ENCODE data around the gene AK5.
A peak's percentile ranks its signal among the peaks of the same experiment; 100 is the strongest.

AK5 gene, protein sequence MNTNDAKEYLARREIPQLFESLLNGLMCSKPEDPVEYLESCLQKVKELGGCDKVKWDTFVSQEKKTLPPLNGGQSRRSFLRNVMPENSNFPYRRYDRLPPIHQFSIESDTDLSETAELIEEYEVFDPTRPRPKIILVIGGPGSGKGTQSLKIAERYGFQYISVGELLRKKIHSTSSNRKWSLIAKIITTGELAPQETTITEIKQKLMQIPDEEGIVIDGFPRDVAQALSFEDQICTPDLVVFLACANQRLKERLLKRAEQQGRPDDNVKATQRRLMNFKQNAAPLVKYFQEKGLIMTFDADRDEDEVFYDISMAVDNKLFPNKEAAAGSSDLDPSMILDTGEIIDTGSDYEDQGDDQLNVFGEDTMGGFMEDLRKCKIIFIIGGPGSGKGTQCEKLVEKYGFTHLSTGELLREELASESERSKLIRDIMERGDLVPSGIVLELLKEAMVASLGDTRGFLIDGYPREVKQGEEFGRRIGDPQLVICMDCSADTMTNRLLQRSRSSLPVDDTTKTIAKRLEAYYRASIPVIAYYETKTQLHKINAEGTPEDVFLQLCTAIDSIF

GRCh38 chr1:77281491-77282186, at the start of gene AK5:
TSS of gene AK5 (plus strand) at chr1:77282019. CDS start at chr1:77282314, 295 bp downstream.
- peak; percentile 36 to 42 for DNase-seq

- no peak for DNase-seq
Observed at GRCh38 chr1:77232829-77233228, 49.0 kb upstream of the AK5 start.

DNA sequence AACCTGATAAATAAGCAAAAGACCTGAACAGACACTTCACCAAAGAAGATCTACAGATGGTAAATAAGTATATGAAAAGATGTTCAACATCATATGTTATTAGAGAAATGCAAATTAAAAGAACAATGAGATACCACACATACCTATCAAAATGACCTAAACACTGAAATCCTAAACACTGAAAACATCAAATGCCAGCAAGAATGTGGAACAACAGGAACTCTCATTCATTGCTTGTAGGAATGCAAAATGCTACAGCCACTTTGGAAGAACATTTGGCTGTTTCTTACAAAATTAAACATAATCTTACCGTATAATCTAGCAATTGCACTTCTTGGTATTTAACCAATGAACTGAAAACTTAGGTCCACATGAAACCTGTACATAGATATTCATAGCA, 47.7 kb upstream of the AK5 start:
- DNase-seq, result no peak

DNA sequence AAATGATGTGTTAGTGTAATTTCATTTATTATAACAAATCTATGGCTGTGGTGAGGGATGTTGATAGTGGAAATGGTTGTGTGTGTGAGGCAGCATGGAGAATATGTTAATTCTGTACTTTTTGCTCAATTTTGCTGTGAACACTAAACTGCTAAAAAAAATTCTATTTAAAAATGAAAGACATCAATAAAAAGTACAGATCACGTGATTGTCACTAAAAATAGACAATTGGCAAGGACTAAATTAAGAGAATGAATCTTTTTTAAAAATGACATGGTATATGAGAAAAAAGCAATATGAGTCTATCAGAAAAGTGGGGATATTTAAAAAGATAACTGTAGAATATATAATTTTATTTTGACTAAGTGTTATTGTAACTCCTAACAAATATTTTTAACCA, 46.9 kb upstream of the AK5 start:
- no peak for DNase-seq

GRCh38 chr1:77238462-77238861, 43.4 kb upstream of the AK5 start:
- no peak for DNase-seq

GRCh38 chr1:77239311-77239710, 42.5 kb upstream of the AK5 start:
- DNase-seq, result no peak

- DNase-seq, result no peak
Observed at GRCh38 chr1:77245830-77246229, 36.0 kb upstream of the AK5 start.

DNA sequence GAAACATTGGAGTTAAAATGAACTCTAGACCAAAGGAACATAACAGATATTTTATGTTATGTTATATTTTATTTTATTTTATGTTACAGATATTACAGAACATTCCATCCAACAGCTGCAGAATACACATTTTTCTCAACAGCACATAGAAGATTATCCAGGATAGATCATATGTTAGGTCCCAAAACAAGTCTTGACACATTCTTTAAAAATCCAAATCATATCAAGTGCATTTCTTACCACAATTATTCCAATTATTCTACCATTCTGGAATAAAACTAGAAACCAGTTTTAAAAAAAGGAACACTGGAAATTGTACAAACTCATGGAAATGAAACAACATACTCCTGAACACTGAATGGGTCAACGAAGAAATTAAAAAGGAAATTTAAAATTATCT, 31.7 kb upstream of the AK5 start:
- no peak for DNase-seq

- no peak for DNase-seq
Observed at GRCh38 chr1:77253211-77253610, 28.6 kb upstream of the AK5 start.

GRCh38 chr1:77263708-77264107, 18.1 kb upstream of the AK5 start:
- DNase-seq, result no peak

- no peak for DNase-seq
Observed at GRCh38 chr1:77265180-77265579, 16.6 kb upstream of the AK5 start.

DNA sequence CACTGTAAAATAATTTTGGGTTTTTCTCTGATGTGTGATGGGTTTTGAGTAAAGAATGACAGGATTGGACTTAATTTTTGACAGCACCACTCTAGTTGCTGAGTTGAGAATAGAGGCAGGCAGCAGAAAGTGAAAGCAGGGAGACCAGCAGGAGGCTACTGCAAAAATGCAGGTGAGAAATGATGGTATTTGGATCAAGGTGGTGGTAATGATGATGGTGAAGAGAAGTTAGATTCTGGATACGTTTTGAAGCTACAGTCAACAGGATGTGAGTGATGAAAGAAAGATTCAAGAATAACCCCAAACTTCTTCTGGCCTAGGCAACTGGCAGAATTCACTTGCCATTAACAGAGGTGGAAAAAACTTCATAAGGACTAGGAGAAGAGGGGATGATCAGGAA, 14.8 kb upstream of the AK5 start:
- DNase-seq, result no peak

GRCh38 chr1:77271852-77272580, 9.8 kb upstream of the AK5 start:
- DNase-seq, result no peak

- DNase-seq, result no peak
Observed at GRCh38 chr1:77273891-77274290, 7.9 kb upstream of the AK5 start.

GRCh38 chr1:77275194-77275593, 6.6 kb upstream of the AK5 start:
- DNase-seq, result no peak

DNA sequence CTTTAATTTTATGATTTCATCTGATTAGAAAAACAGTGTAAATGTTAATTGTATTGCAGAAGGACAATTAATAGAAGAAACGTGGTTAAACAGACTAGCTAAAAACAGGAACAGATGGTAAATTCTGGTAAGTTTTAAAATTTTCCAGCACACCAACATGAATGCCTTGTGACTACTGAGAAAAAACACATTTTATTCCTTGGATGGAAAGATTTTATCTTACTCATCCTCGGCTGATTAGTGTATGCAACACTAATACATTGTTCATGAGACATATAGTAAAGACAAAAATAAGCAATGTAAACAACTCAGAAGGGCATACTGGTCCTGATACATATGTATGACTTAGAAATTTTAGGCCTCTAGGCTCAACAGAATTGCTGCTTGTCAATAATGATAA, 4.9 kb upstream of the AK5 start:
- no peak for DNase-seq

DNA sequence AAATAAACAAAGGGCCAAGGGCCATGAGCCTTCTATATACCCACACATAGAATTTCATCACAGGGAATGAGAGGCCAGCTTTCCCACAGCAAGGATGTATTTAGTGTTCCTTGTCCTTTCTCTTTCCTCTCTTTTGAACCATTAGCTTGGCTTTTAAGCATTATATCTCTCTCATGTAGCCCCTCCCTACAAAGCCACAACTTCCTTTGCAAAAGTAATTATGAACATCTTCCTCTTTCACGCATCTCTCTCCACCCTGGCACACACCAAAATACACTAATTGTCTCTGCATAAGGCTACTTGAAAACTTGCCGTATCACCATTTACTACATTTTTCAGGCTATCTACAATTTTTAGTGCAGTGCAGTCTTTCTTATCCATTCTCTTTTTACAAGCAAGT, 1.9 kb upstream of the AK5 start:
- no peak for DNase-seq

- no peak for DNase-seq
Observed at GRCh38 chr1:77280962-77281361, 857 bp upstream of the AK5 start.

DNA sequence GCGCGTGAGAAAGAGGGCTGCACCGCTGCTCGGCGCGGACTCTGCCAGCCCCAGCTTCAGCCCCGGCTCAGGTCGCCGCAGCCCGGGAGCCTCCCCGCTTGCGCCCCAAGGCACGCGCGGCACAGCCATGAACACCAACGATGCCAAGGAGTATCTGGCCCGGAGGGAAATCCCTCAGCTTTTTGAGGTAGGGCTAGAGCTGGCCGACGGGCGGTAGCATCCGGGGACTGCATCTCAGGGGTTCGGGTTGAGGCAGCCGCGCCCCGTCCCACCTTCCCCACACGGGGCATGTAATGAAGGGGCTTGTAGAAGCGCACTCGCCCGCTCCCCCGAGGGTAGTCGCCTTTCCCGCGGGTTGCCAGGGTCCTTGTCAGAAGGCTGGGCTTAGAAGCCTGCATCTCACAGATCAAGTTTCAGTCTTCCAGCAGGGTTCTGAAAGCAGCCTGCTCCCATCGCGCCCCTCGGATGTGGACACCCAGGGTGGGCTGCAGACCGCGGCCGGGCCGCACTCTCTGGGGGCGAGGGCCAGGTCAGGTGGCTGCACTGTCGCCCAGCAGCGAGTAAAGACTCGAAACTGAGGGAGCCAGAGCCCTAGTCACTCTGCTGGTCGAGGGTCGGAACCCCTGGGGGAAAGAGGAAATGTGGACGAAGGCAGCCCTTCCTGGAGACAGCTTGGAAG, 507 bp downstream of the AK5 start:
- DNase-seq, result peak; percentile 19 to 29

DNA sequence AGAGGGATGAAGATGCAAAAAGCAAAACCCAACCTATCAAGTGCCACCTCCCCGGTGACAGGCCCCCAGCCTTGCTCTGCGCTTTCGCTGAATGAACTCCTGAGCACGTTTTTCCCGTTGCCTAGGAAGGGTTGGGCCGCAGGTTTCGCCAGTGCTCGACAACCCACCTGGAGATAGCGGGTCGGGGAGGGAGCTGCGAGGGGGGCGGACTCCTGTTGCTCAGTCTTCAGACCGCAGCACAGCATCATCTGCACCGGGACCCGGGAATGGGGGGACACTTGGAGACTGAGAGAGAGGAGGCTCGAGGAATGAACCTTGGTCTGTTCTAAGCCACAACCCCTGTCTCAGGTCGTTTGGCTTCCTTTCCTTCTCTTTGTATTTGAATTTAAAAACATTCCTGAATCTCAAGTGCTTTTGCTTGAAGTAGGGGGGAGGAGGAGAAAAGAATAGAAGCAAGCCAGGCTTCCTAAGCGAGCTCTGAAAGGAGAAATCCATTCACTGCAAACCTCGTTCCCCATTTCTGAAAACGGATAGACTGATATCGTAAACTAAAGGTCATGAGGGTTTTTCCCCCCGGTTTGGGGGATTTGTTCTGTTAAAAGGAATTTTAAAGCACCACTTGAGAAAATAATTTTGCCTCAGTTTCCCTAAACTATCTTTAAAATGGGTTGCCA, 1.2 kb downstream of the AK5 start:
- peak in 1 of 2 donors; percentile 16 for DNase-seq

- no peak for DNase-seq
Observed at GRCh38 chr1:77283701-77284425, 2.0 kb downstream of the AK5 start.

DNA sequence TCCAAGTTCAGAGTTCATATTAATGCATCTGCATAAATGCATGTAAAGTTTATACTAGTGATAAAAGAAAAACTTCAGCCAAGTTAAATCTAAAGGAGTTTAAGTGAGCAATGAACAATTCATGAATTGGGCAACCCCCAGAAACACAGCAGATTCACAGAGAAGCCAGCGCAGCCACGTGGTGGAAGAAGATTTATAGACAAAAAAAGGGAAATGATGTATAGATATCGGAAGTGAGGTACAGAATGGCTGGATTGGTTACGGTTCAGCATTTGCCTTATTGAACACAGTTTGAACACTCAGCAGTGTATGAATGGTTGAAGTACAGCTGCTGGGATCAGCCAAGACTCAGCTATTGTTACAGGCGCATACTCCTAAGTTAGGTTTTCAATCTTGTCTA, 5.7 kb downstream of the AK5 start:
- no peak for DNase-seq
